Endometrial microvascular endothelial cells (primary cell): Measurements from ENCODE around the gene RIMOC1. TPM values are rescaled to one million over a fixed set of nuclear protein-coding genes. Genes with fewer than 3 reads are reported as not detected.
"Not testable (repeated sequence)": the region's sequence is repeated elsewhere in the genome, so short reads cannot be mapped to it uniquely, and the experiment has no call there.

Source experiments
- in situ Hi-C: cut with HindIII; loops from 2 replicates; pipeline ENCODE4 v1.10.0; 2017; ENCODE audit warnings: low sequenced_read_pairs, low pct_unique_long_range_greater_than_20kb; ENCODE audit errors: inconsistent ontology term
- total RNA-seq: library from RNA; depleted of rRNA; stranded (reverse); fragments of >200 nt; gene quantifications from one replicate; pipeline ENCODE4 v1.2.3, GENCODE V29; 2015; ENCODE audit errors: inconsistent ontology term

The RIMOC1 gene
- total RNA-seq, 1 donor from 2014 or later = 14.6 TPM

- in situ Hi-C loops = no loop called here
These were observed 31.4 kb downstream of the RIMOC1 start for GRCh38 chr5:41935544-41935943.

GRCh38 chr5:41940641-41941040 lies 36.5 kb downstream of the RIMOC1 start:
- in situ Hi-C loops = no loop called here

GRCh38 chr5:41945332-41945955 lies 41.3 kb downstream of the RIMOC1 start:
- in situ Hi-C loops = not testable (repeated sequence)

GRCh38 chr5:41951224-41951623 lies 47.1 kb downstream of the RIMOC1 start:
- in situ Hi-C loops = no loop called here

Other genes starting within 250 kb of the RIMOC1 start
- 31.9 TPM for gene OXCT1, start 33.9 kb upstream of the RIMOC1 start, total RNA-seq
- 10.9 TPM for gene FBXO4, start 20.9 kb downstream of the RIMOC1 start, total RNA-seq